Astrocyte (in vitro differentiated cells and primary cell): ENCODE results near the gene PTPN20. TPM values are rescaled to one million over a fixed set of nuclear protein-coding genes. Genes with fewer than 3 reads are reported as not detected.

ENCODE experiments used
- DNase-seq: peaks from one replicate; pipeline ENCODE4 v3.0.0-alpha.2; 2010; ENCODE audit warnings: low read depth
- FAIRE-seq: peaks from 2 replicates; lab custom pipeline; 2011; peaks lifted over from hg19 to GRCh38; lab: Jason Lieb, UNC
- H2AFZ ChIP-seq: 2 replicates; pipeline ENCODE4 v1.6.0; 2012; ENCODE audit warnings: low read depth, low read length, inconsistent platforms
- H3K27ac ChIP-seq: 2 replicates; pipeline ENCODE4 v1.5.1; 2011; ENCODE audit warnings: low read depth, low read length, inconsistent platforms
- H3K27me3 ChIP-seq: 2 replicates; pipeline ENCODE4 v1.6.0; 2011; ENCODE audit warnings: low read length, inconsistent platforms; ENCODE audit not compliant: insufficient read depth
- H3K36me3 ChIP-seq: 2 replicates; pipeline ENCODE4 v1.5.1; 2011; ENCODE audit warnings: low read length, inconsistent platforms; ENCODE audit not compliant: insufficient read depth
- H3K4me1 ChIP-seq: 2 replicates; pipeline ENCODE4 v1.5.1; 2011; ENCODE audit warnings: low read length, inconsistent platforms; ENCODE audit not compliant: insufficient read depth
- H3K4me2 ChIP-seq: 2 replicates; pipeline ENCODE4 v1.6.0; 2012; ENCODE audit warnings: low read length, inconsistent platforms
- H3K4me3 ChIP-seq: 2 replicates; pipeline ENCODE4 v1.5.1; 2011; ENCODE audit warnings: low read depth, mild to moderate bottlenecking, low read length, inconsistent platforms; ENCODE audit not compliant: insufficient read depth
- H3K79me2 ChIP-seq: 2 replicates; pipeline ENCODE4 v1.6.0; 2012; ENCODE audit warnings: mild to moderate bottlenecking, low read length, inconsistent platforms; ENCODE audit not compliant: insufficient read depth
- H3K9ac ChIP-seq: 2 replicates; pipeline ENCODE4 v1.6.0; 2012; ENCODE audit warnings: mild to moderate bottlenecking, low read length, inconsistent platforms
- H3K9me3 ChIP-seq: 2 replicates; pipeline ENCODE4 v1.5.1; 2012; ENCODE audit warnings: low read depth, mild to moderate bottlenecking, low read length, inconsistent platforms; ENCODE audit not compliant: insufficient read depth
- H4K20me1 ChIP-seq: 2 replicates; pipeline ENCODE4 v1.6.0; 2012; ENCODE audit warnings: low read length, inconsistent platforms; ENCODE audit not compliant: insufficient read depth
- H3K27ac Mint-ChIP-seq: one replicate; pipeline ENCODE4 v1.8.0; 2021; ENCODE audit warnings: mild to moderate bottlenecking, mixed read lengths; ENCODE audit not compliant: unreplicated experiment
- H3K27me3 Mint-ChIP-seq: one replicate; pipeline ENCODE4 v1.8.0; 2021; ENCODE audit warnings: low read depth, mixed read lengths; ENCODE audit not compliant: unreplicated experiment
- H3K36me3 Mint-ChIP-seq: one replicate; pipeline ENCODE4 v1.8.0; 2021; ENCODE audit warnings: low read depth, mixed read lengths; ENCODE audit not compliant: unreplicated experiment
- H3K4me1 Mint-ChIP-seq: one replicate; pipeline ENCODE4 v1.8.0; 2021; ENCODE audit warnings: low read depth, mixed read lengths; ENCODE audit not compliant: unreplicated experiment
- H3K4me3 Mint-ChIP-seq: one replicate; pipeline ENCODE4 v1.8.0; 2021; ENCODE audit warnings: mild to moderate bottlenecking, moderate library complexity, mixed read lengths; ENCODE audit not compliant: unreplicated experiment
- H3K9me3 Mint-ChIP-seq: one replicate; pipeline ENCODE4 v1.8.0; 2021; ENCODE audit warnings: mild to moderate bottlenecking, mixed read lengths; ENCODE audit not compliant: unreplicated experiment
- EZH2 ChIP-seq: IDR thresholded peaks from 2 replicates; pipeline ENCODE4 v1.6.1; 2012; ENCODE audit warnings: mild to moderate bottlenecking, low read length, inconsistent platforms; ENCODE audit not compliant: insufficient read depth
- total RNA-seq: library from RNA; stranded (reverse); gene quantifications from 2 replicates; pipeline ENCODE4 v1.2.1, GENCODE V29; 2021
- TF ChIP-seq, protein P1 (sequence below): IDR thresholded peaks from 2 replicates; pipeline ENCODE4 v1.5.1; 2011; ENCODE audit warnings: low read depth, mild to moderate bottlenecking, inconsistent platforms, low read length, moderate library complexity; ENCODE audit not compliant: insufficient read depth

Gene PTPN20
- total RNA-seq, 1 donor from 2014 or later: not detected

DNA sequence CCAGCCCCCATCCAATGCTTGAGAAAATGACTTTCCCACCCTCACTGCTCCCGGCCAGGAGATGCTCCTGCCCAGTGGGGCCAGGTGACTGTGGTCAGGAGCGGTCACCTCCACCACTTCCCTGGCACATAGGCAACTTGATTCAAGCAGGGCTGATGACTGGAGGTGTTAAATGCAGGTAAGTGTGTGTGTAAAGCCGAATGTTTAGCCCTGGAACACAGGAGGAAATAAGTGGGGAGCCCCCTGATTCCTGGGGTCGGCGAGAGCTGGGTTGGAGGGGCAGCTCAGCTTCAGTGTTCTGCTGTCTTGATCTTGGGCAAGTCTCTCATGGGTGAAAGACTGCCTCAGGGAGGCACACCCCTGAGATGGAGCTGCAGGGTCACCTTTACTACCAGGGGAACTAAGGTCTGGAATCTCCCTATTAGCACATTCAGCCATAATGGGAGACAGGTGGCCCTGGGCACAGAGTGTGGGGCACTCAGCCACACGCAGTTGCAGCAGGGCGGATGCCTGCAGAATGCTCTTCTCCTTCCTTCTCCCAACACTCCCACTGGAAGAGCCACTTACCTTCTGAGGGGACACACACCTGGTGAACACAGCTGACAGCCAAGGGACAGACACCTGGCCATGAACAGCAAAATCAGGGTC lies 124.1 kb downstream of the PTPN20 start:
- no peak overlapping the region for H3K4me3 Mint-ChIP-seq
- no peaks in the 10 kb centered on the region for H3K9me3 ChIP-seq
- H3K36me3 Mint-ChIP-seq: no peaks in the 10 kb centered on the region

GRCh38 chr10:47035819-47036337 lies 124.7 kb downstream of the PTPN20 start:
- FAIRE-seq: no peak
- H3K4me1 Mint-ChIP-seq: peaks cover 8% of the 10 kb centered on the region
- Histone ChIP-seq H2AFZ (no peak overlapping the region), H3K4me2 (no peak overlapping the region), H3K4me3 (no peak overlapping the region), H3K9ac (no peak overlapping the region), H3K9me3 (no peaks in the 10 kb centered on the region), H3K27ac (no peak overlapping the region), H3K27me3 (peaks cover 4% of the 10 kb centered on the region), H4K20me1 (no peaks in the 10 kb centered on the region), H3K79me2 (no peaks in the 10 kb centered on the region), H3K36me3 (no peaks in the 10 kb centered on the region), H3K4me1 (no peaks in the 10 kb centered on the region)
- H3K27ac Mint-ChIP-seq: no peak overlapping the region
- no peak overlapping the region for H3K4me3 Mint-ChIP-seq
- H3K27me3 Mint-ChIP-seq: peaks cover 71% of the 10 kb centered on the region
- H3K36me3 Mint-ChIP-seq: no peaks in the 10 kb centered on the region
- no peak for DNase-seq
- no peak for TF ChIP-seq EZH2
- TF ChIP-seq, protein P1, sequence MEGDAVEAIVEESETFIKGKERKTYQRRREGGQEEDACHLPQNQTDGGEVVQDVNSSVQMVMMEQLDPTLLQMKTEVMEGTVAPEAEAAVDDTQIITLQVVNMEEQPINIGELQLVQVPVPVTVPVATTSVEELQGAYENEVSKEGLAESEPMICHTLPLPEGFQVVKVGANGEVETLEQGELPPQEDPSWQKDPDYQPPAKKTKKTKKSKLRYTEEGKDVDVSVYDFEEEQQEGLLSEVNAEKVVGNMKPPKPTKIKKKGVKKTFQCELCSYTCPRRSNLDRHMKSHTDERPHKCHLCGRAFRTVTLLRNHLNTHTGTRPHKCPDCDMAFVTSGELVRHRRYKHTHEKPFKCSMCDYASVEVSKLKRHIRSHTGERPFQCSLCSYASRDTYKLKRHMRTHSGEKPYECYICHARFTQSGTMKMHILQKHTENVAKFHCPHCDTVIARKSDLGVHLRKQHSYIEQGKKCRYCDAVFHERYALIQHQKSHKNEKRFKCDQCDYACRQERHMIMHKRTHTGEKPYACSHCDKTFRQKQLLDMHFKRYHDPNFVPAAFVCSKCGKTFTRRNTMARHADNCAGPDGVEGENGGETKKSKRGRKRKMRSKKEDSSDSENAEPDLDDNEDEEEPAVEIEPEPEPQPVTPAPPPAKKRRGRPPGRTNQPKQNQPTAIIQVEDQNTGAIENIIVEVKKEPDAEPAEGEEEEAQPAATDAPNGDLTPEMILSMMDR: no peak
- no peaks in the 10 kb centered on the region for H3K9me3 Mint-ChIP-seq

More for the DNA sequence above, 124.1 kb downstream of the PTPN20 start:
- no peak overlapping the region for H3K4me2 ChIP-seq
- no peak for TF ChIP-seq EZH2
- TF ChIP-seq, protein P1: no peak
- H3K27ac ChIP-seq: no peak overlapping the region
- Mint-ChIP-seq H3K9me3 (no peaks in the 10 kb centered on the region), H3K27me3 (peaks cover 66% of the 10 kb centered on the region), H3K27ac (no peak overlapping the region), H3K4me1 (peaks cover 8% of the 10 kb centered on the region)
- H3K4me3 ChIP-seq: no peak overlapping the region
- FAIRE-seq: no peak
- H2AFZ ChIP-seq: no peak overlapping the region
- H4K20me1 ChIP-seq: no peaks in the 10 kb centered on the region
- no peaks in the 10 kb centered on the region for H3K4me1 ChIP-seq
- H3K36me3 ChIP-seq: no peaks in the 10 kb centered on the region
- H3K79me2 ChIP-seq: no peaks in the 10 kb centered on the region
- peaks cover 4% of the 10 kb centered on the region for H3K27me3 ChIP-seq
- no peak for DNase-seq
- H3K9ac ChIP-seq: no peak overlapping the region

DNA sequence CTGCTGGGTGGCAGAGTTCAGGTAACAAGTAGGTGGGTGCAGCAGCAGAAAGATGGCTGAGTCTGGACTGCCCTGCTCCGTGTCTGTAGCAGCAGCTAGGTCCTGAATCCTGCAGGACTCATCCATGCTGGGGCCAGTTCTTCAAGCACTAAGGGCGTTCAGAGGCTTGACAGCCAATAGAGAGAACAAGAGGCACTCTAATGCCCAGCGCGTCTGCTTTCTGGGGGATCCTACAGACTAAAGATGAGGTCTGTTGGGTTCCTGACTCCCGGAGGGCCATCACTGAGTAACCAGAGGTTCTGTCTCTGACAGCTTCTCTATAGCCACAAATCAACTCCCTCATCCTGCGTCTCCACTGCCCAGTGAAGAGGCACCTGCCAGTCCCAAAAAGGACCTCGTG lies 125.5 kb downstream of the PTPN20 start:
- Histone ChIP-seq H3K79me2 (no peaks in the 10 kb centered on the region), H3K36me3 (no peaks in the 10 kb centered on the region), H3K4me2 (no peak overlapping the region), H3K4me3 (no peak overlapping the region), H3K9ac (no peak overlapping the region), H3K27ac (no peak overlapping the region), H3K27me3 (peaks cover 4% of the 10 kb centered on the region), H3K4me1 (no peaks in the 10 kb centered on the region), H2AFZ (no peak overlapping the region), H3K9me3 (no peaks in the 10 kb centered on the region), H4K20me1 (no peaks in the 10 kb centered on the region)
- Mint-ChIP-seq H3K4me3 (no peak overlapping the region), H3K9me3 (no peaks in the 10 kb centered on the region), H3K27me3 (peaks cover 68% of the 10 kb centered on the region), H3K27ac (no peak overlapping the region), H3K4me1 (peaks cover 3% of the 10 kb centered on the region), H3K36me3 (no peaks in the 10 kb centered on the region)
- TF ChIP-seq EZH2: no peak
- TF ChIP-seq, protein P1: no peak
- DNase-seq (no peak), FAIRE-seq (no peak)
